ENCODE measurements around the gene MCM10. TPM values are rescaled to one million over a fixed set of nuclear protein-coding genes. Genes with fewer than 3 reads are reported as not detected.

MCM10 gene
- total and polyA plus RNA-seq, 2 donors, result 0.27 to 15.7 TPM

- DNase-seq (ENCODE audit: low read depth in 6 of 9, low spot score in 9 of 9), result no peak
- Histone ChIP-seq H3K9me3 (ENCODE audit: control insufficient read depth in 2 of 2, insufficient read depth in 1 of 2, low read length in 1 of 2) (no peaks in the 10 kb centered on the region), H3K27ac (ENCODE audit: low read depth in 1 of 2, low read length in 1 of 2) (no peak overlapping the region), H3K27me3 (ENCODE audit: control insufficient read depth in 2 of 2, insufficient read depth in 1 of 2, low read length in 1 of 2) (no peaks in the 10 kb centered on the region), H3K4me3 (ENCODE audit: low read length in 2 of 2) (no peak overlapping the region), H3K36me3 (ENCODE audit: control insufficient read depth in 2 of 2, insufficient read depth in 2 of 2, low read length in 1 of 2) (peaks cover 31 to 52% of the 10 kb centered on the region in 2 donors), H3K4me1 (ENCODE audit: control insufficient read depth in 2 of 2, insufficient read depth in 2 of 2, low read length in 2 of 2) (no peaks in the 10 kb centered on the region)
- 98% methylated on average over 6 of the region's 6 CpGs for WGBS
Observed at GRCh38 chr10:13195016-13195415, 33.7 kb downstream of the MCM10 start.

- Histone ChIP-seq H3K27me3 (ENCODE audit: control insufficient read depth in 2 of 2, insufficient read depth in 1 of 2, low read length in 1 of 2) (no peaks in the 10 kb centered on the region), H3K4me3 (ENCODE audit: low read length in 2 of 2) (no peak overlapping the region), H3K4me1 (ENCODE audit: control insufficient read depth in 2 of 2, insufficient read depth in 2 of 2, low read length in 2 of 2) (no peaks in the 10 kb centered on the region), H3K27ac (ENCODE audit: low read depth in 1 of 2, low read length in 1 of 2) (no peak overlapping the region), H3K9me3 (ENCODE audit: control insufficient read depth in 2 of 2, insufficient read depth in 1 of 2, low read length in 1 of 2) (no peaks in the 10 kb centered on the region), H3K36me3 (ENCODE audit: control insufficient read depth in 2 of 2, insufficient read depth in 2 of 2, low read length in 1 of 2) (peaks cover 30 to 67% of the 10 kb centered on the region in 2 donors)
- WGBS, result 88% methylated on average over 6 of the region's 6 CpGs
- no peak for DNase-seq (ENCODE audit: low read depth in 6 of 9, low spot score in 9 of 9)
Observed at GRCh38 chr10:13201132-13201531, 39.8 kb downstream of the MCM10 start.

- H3K27me3 ChIP-seq (ENCODE audit: control insufficient read depth in 2 of 2, insufficient read depth in 1 of 2, low read length in 1 of 2), result no peaks in the 10 kb centered on the region
- 97% methylated on average over 9 of the region's 9 CpGs for WGBS
- DNase-seq (ENCODE audit: low read depth in 6 of 9, low spot score in 9 of 9), result no peak
Observed at GRCh38 chr10:13206091-13206490, 44.7 kb downstream of the MCM10 start.

GRCh38 chr10:13206546-13207443 lies 45.4 kb downstream of the MCM10 start:
- no peaks in the 10 kb centered on the region for H3K9me3 ChIP-seq (ENCODE audit: control insufficient read depth in 2 of 2, insufficient read depth in 1 of 2, low read length in 1 of 2)
- 69% methylated on average over 5 of the region's 5 CpGs for WGBS

More at GRCh38 chr10:13206091-13206490, 44.7 kb downstream of the MCM10 start:
- Histone ChIP-seq H3K27ac (ENCODE audit: low read depth in 1 of 2, low read length in 1 of 2) (no peak overlapping the region), H3K9me3 (ENCODE audit: control insufficient read depth in 2 of 2, insufficient read depth in 1 of 2, low read length in 1 of 2) (no peaks in the 10 kb centered on the region), H3K4me1 (ENCODE audit: control insufficient read depth in 2 of 2, insufficient read depth in 2 of 2, low read length in 2 of 2) (no peaks in the 10 kb centered on the region), H3K36me3 (ENCODE audit: control insufficient read depth in 2 of 2, insufficient read depth in 2 of 2, low read length in 1 of 2) (peaks cover 13 to 62% of the 10 kb centered on the region in 2 donors), H3K4me3 (ENCODE audit: low read length in 2 of 2) (no peak overlapping the region)

GRCh38 chr10:13213163-13213562 lies 51.8 kb downstream of the MCM10 start:
- H3K9me3 ChIP-seq (ENCODE audit: control insufficient read depth in 2 of 2, insufficient read depth in 1 of 2, low read length in 1 of 2), result no peaks in the 10 kb centered on the region
- no peak overlapping the region for H3K4me3 ChIP-seq (ENCODE audit: low read length in 2 of 2)
- peaks cover 0 to 9% of the 10 kb centered on the region in 2 donors for H3K36me3 ChIP-seq (ENCODE audit: control insufficient read depth in 2 of 2, insufficient read depth in 2 of 2, low read length in 1 of 2)
- no peak overlapping the region for H3K27ac ChIP-seq (ENCODE audit: low read depth in 1 of 2, low read length in 1 of 2)
- H3K4me1 ChIP-seq (ENCODE audit: control insufficient read depth in 2 of 2, insufficient read depth in 2 of 2, low read length in 2 of 2), result no peaks in the 10 kb centered on the region
- no peak for DNase-seq (ENCODE audit: low read depth in 6 of 9, low spot score in 9 of 9)
- 96% methylated on average over 7 of the region's 7 CpGs for WGBS
- H3K27me3 ChIP-seq (ENCODE audit: control insufficient read depth in 2 of 2, insufficient read depth in 1 of 2, low read length in 1 of 2), result no peaks in the 10 kb centered on the region

More at GRCh38 chr10:13206546-13207443, 45.4 kb downstream of the MCM10 start:
- Histone ChIP-seq H3K36me3 (ENCODE audit: control insufficient read depth in 2 of 2, insufficient read depth in 2 of 2, low read length in 1 of 2) (peaks cover 7 to 56% of the 10 kb centered on the region in 2 donors), H3K27ac (ENCODE audit: low read depth in 1 of 2, low read length in 1 of 2) (no peak overlapping the region), H3K4me3 (ENCODE audit: low read length in 2 of 2) (no peak overlapping the region), H3K4me1 (ENCODE audit: control insufficient read depth in 2 of 2, insufficient read depth in 2 of 2, low read length in 2 of 2) (no peaks in the 10 kb centered on the region), H3K27me3 (ENCODE audit: control insufficient read depth in 2 of 2, insufficient read depth in 1 of 2, low read length in 1 of 2) (no peaks in the 10 kb centered on the region)
- DNase-seq (ENCODE audit: low read depth in 6 of 9, low spot score in 9 of 9), result peak in 3 of 9 donors; percentile 0 to 20 (median 2)

- Histone ChIP-seq H3K27me3 (ENCODE audit: control insufficient read depth in 2 of 2, insufficient read depth in 1 of 2, low read length in 1 of 2) (no peaks in the 10 kb centered on the region), H3K36me3 (ENCODE audit: control insufficient read depth in 2 of 2, insufficient read depth in 2 of 2, low read length in 1 of 2) (no peaks in the 10 kb centered on the region), H3K27ac (ENCODE audit: low read depth in 1 of 2, low read length in 1 of 2) (no peak overlapping the region), H3K9me3 (ENCODE audit: control insufficient read depth in 2 of 2, insufficient read depth in 1 of 2, low read length in 1 of 2) (no peaks in the 10 kb centered on the region), H3K4me1 (ENCODE audit: control insufficient read depth in 2 of 2, insufficient read depth in 2 of 2, low read length in 2 of 2) (no peaks in the 10 kb centered on the region), H3K4me3 (ENCODE audit: low read length in 2 of 2) (no peak overlapping the region)
- 98% methylated on average over 4 of the region's 4 CpGs for WGBS
- DNase-seq (ENCODE audit: low read depth in 6 of 9, low spot score in 9 of 9), result no peak
Observed at GRCh38 chr10:13218878-13219277, 57.5 kb downstream of the MCM10 start.

GRCh38 chr10:13219685-13220670 lies 58.6 kb downstream of the MCM10 start:
- H3K27ac ChIP-seq (ENCODE audit: low read depth in 1 of 2, low read length in 1 of 2), result no peak overlapping the region
- WGBS, result 74% methylated on average over 12 of the region's 12 CpGs
- no peaks in the 10 kb centered on the region for H3K27me3 ChIP-seq (ENCODE audit: control insufficient read depth in 2 of 2, insufficient read depth in 1 of 2, low read length in 1 of 2)
- no peaks in the 10 kb centered on the region for H3K36me3 ChIP-seq (ENCODE audit: control insufficient read depth in 2 of 2, insufficient read depth in 2 of 2, low read length in 1 of 2)
- no peak overlapping the region for H3K4me3 ChIP-seq (ENCODE audit: low read length in 2 of 2)
- H3K4me1 ChIP-seq (ENCODE audit: control insufficient read depth in 2 of 2, insufficient read depth in 2 of 2, low read length in 2 of 2), result no peaks in the 10 kb centered on the region
- no peaks in the 10 kb centered on the region for H3K9me3 ChIP-seq (ENCODE audit: control insufficient read depth in 2 of 2, insufficient read depth in 1 of 2, low read length in 1 of 2)
- DNase-seq (ENCODE audit: low read depth in 6 of 9, low spot score in 9 of 9), result peak in 1 of 9 donors; percentile 9

GRCh38 chr10:13221572-13221971 lies 60.2 kb downstream of the MCM10 start:
- no peaks in the 10 kb centered on the region for H3K4me1 ChIP-seq (ENCODE audit: control insufficient read depth in 2 of 2, insufficient read depth in 2 of 2, low read length in 2 of 2)
- no peaks in the 10 kb centered on the region for H3K9me3 ChIP-seq (ENCODE audit: control insufficient read depth in 2 of 2, insufficient read depth in 1 of 2, low read length in 1 of 2)
- no peak overlapping the region for H3K4me3 ChIP-seq (ENCODE audit: low read length in 2 of 2)
- no peak for DNase-seq (ENCODE audit: low read depth in 6 of 9, low spot score in 9 of 9)
- H3K27me3 ChIP-seq (ENCODE audit: control insufficient read depth in 2 of 2, insufficient read depth in 1 of 2, low read length in 1 of 2), result no peaks in the 10 kb centered on the region
- no peak overlapping the region for H3K27ac ChIP-seq (ENCODE audit: low read depth in 1 of 2, low read length in 1 of 2)
- no peaks in the 10 kb centered on the region for H3K36me3 ChIP-seq (ENCODE audit: control insufficient read depth in 2 of 2, insufficient read depth in 2 of 2, low read length in 1 of 2)
- WGBS, result 95% methylated on average over 8 of the region's 8 CpGs

Measured in thymus (tissue), 11 donors.